Fibroblast of villous mesenchyme (primary cell): ENCODE measurements around the gene DPF3. TPM values are rescaled to one million over a fixed set of nuclear protein-coding genes. Genes with fewer than 3 reads are reported as not detected.
"Not testable (repeated sequence)": the region's sequence is repeated elsewhere in the genome, so short reads cannot be mapped to it uniquely, and the experiment has no call there.

Experiments used
- DNase-seq: peaks from one replicate; pipeline ENCODE4 v3.0.0-alpha.2; 2010; ENCODE audit warnings: low read depth
- H3K4me3 ChIP-seq: 2 replicates; pipeline ENCODE4 v1.5.1; 2011; ENCODE audit warnings: low read depth, mild to moderate bottlenecking, low read length
- total RNA-seq: library from RNA; depleted of rRNA; stranded (reverse); fragments of >200 nt; gene quantifications from 2 replicates; pipeline ENCODE4 v1.2.3, GENCODE V29; 2012
- TF ChIP-seq, protein P1 (sequence below): IDR thresholded peaks from 2 replicates; pipeline ENCODE4 v1.5.1; 2012; ENCODE audit warnings: low read depth, mild to moderate bottlenecking, low read length; ENCODE audit not compliant: insufficient read depth

DPF3 gene
- total RNA-seq, 1 donor: 10.4 TPM

DNA sequence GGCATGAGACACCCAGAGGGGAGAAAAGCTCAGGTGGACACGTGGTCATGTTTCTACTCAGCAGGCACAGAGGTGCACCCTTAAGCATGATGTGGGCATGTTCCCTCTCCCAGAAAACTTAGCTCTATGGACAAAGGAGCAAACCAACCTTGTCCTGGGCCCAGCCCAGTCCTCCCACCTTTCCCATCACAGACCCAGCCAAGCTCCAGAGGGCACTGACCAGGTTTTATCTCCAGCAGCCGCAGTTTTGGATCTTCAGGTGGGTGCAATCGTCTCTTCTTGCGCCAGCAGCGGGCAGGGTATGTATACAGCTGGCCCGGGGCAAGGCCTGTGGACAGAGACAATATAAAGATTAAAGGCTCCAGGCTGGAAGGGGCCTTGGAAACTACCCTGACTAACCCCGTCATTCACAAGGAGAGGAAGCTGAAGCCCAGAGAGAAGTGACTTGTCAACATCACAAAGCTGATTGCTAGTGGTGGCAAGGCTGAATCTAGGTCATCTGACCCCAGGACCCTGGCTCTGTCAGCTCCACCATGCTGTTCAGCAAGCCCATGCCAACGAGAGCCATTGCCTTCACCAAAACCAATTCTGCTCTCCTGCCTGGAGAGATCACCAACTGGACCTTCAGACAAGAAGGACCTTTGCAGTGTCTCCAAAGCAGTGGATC, 140.7 kb downstream of the DPF3 start:
- TF ChIP-seq, protein P1, sequence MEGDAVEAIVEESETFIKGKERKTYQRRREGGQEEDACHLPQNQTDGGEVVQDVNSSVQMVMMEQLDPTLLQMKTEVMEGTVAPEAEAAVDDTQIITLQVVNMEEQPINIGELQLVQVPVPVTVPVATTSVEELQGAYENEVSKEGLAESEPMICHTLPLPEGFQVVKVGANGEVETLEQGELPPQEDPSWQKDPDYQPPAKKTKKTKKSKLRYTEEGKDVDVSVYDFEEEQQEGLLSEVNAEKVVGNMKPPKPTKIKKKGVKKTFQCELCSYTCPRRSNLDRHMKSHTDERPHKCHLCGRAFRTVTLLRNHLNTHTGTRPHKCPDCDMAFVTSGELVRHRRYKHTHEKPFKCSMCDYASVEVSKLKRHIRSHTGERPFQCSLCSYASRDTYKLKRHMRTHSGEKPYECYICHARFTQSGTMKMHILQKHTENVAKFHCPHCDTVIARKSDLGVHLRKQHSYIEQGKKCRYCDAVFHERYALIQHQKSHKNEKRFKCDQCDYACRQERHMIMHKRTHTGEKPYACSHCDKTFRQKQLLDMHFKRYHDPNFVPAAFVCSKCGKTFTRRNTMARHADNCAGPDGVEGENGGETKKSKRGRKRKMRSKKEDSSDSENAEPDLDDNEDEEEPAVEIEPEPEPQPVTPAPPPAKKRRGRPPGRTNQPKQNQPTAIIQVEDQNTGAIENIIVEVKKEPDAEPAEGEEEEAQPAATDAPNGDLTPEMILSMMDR: no peak
- H3K4me3 ChIP-seq: no peak overlapping the region
- no peak for DNase-seq

DNA sequence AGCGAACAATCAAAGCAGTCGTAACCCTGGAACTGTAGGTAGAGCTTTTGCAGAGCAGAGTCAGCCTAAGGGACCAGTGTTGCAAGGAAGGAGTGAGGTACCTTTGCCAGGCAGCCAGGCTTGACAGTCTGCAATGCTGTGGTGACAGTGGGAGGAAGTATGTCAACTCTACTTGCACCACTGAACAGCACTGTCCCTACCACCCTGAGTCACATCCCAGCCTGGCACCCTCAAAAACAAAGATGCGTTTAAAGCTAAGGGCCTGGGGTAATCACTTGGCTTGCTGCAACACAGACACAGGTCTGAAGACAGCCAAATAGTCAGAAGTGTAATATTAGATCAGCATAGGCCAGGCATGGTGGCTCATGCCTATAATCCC, 141.9 kb downstream of the DPF3 start:
- no peak for DNase-seq
- no peak overlapping the region for H3K4me3 ChIP-seq
- TF ChIP-seq, protein P1: no peak

DNA sequence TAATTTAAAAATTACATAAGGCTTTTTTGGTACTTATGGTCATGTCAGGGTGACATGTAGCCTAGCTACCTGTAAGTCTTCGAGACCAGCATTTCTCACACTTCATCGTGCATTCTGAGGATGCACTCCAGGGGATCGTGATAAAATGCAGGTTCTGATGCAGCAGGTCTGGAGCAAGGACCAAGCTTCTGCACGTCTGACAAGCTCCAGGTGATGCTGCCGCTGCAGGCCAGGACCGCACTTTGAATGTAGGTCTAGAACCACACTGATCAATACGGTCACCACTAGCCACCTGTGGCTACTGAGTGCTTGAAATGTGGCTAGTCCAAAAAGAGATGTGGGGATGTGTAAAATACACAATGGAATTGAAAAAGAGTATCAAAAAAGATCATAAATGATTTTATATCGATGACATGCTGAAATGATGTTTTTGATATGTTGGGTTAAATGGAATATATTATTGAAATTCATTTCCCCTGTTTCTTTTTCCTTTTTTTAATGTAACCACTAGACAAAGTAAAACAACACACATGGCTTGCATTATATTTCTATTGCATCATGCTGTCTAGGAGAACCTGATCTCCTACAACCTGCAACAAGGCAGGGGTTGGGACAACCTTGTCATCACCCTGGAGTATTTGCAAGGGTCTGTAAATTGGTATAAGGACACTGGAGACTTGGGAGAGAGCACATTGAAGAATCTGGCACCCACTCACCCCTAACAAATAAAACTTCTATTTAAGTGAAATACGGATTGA, 142.4 kb downstream of the DPF3 start:
- H3K4me3 ChIP-seq: no peak overlapping the region
- TF ChIP-seq, protein P1: no peak
- no peak for DNase-seq

DNA sequence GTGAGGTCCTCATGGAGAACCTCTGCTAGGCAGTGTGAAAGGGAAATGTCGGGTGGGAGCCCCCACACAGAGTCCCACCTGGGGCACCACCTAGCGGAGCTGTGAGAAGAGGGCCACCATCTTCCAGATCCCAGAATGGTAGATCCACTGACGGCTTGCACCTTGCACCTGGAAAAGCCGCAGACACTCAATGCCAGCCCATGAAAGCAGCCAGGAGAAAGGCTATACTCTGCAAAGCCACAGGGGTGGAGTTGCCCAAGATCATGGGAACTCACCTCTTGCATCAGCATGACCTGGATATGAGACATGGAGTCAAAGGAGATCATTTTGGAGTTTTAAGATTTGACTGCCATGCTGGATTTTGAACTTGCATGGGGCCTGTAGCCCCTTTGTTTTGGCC, 145.0 kb downstream of the DPF3 start:
- DNase-seq, H3K4me3 ChIP-seq: not testable (repeated sequence)

DNA sequence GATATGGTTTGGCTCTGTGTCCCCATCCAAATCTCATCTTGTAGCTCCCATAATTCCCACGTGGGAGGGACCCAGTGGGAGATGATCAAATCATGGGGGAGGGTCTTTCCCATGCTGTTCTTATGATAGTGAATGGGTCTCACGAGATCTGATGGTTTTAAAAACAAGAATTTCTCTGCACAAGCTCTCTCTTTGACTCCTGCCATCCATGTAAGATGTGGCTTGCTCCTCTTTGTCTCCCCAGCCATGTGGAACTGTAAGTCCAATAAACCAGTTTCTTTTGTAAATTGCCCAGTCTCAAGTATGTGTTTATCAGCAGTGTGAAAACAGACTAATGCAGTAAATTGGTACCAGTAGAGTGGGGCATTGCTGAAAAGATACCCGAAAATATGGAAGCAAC, 146.2 kb downstream of the DPF3 start:
- H3K4me3 ChIP-seq: no peak overlapping the region
- TF ChIP-seq, protein P1: no peak
- DNase-seq: no peak

DNA sequence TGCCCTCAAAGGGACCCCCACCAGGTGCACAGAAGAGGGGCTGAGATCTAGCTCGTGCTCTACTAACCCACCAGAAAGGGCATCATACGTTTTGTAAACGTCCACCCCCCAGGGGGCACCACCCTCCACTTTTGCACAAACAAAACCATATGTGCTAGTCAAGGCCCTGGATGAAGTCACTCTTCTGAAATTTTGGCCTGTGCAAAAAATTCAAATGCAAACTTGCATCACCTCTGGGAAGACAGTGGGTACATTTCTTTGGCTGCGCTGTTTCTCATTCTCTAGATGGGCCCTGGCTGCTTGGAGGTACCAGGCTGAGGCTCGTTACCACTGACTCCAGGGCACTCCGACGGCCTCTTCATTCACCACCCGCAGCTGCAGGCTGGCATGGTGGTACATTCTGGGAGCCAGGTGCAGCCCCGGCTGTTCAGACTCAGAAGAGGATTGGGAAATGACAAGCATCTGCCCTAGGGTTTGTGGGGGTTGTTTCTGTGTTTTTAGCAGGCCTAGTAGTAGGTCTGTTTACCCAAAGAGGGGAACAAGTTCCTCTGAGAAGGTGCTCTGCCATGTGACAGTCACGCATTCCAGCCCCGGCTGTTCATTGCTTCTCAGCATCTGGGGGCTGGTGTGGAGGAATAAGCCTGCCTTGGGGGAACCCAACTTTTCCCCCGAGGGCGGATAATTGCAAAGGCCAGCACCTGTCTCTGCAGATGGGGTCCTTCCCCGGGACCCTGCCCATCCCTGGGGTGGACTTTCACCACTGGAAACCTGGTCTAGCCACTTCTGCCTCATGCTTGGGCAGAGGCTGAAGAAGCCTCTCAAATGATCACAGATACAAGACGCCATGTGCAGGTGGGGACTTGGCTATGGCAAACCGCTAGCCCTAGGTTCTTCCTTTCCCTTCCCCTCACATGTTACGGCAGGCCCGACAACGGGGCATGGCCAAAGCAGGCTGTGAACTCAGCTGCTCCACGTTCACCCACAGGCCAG, 147.6 kb downstream of the DPF3 start:
- DNase-seq: peak; percentile 41
- H3K4me3 ChIP-seq: no peak overlapping the region
- TF ChIP-seq, protein P1: no peak

DNA sequence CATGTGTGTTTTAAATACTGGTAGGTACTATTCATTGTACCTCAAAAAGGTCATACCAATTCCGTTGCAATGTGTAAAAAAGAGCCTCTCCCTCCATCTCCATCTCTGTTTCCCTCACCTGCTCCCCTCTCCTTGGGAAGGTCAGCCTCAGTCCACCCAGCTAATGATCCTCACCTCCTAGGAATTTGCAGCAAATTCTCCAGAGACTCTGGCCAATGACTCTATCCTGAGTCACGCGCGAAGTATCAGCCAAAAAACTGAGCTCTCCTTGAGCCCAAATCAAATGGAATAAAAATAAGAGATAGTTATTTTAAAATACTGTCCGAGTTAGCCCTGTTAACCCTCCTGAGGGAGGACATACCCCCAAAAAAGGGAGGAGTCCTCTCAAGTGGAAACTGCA, 148.4 kb downstream of the DPF3 start:
- peak; percentile 23 for DNase-seq
- TF ChIP-seq, protein P1: no peak
- no peak overlapping the region for H3K4me3 ChIP-seq
